ENCODE measurements around the gene RTN1. TPM values are rescaled to one million over a fixed set of nuclear protein-coding genes. Genes with fewer than 3 reads are reported as not detected.

Gene RTN1
- total and polyA plus RNA-seq, 3 experiments from 2014 or later, result 0.13 TPM; not detected in 2

GRCh38 chr14:59828276-59828675, 42.3 kb downstream of the RTN1 start:
- ChIA-PET CTCF (no interaction called here), POLR2A (no interaction called here)
- H3K4me1 ChIP-seq (ENCODE audit: insufficient read depth, low read length), result no peaks in the 10 kb centered on the region
- no peak overlapping the region for H3K4me3 ChIP-seq (ENCODE audit: low read length)
- H3K27me3 Mint-ChIP-seq, result peaks cover 11 to 49% of the 10 kb centered on the region in 2 donors
- H3K27me3 ChIP-seq (ENCODE audit: insufficient read depth, low read length, poor library complexity, severe bottlenecking), result no peaks in the 10 kb centered on the region
- no peaks in the 10 kb centered on the region for H3K9me3 Mint-ChIP-seq
- no peak overlapping the region for H3K27ac Mint-ChIP-seq
- no peak overlapping the region for H3K27ac ChIP-seq (ENCODE audit: low read depth, low read length)
- no peaks in the 10 kb centered on the region for H3K36me3 ChIP-seq (ENCODE audit: insufficient read depth, low read length)
- no peak overlapping the region for H3K4me3 Mint-ChIP-seq
- no peaks in the 10 kb centered on the region for H3K9me3 ChIP-seq (ENCODE audit: low read length)
- DNase-seq, result no peak
- H3K36me3 Mint-ChIP-seq, result no peaks in the 10 kb centered on the region
- H3K4me1 Mint-ChIP-seq, result no peaks in the 10 kb centered on the region

- Histone ChIP-seq H3K36me3 (ENCODE audit: insufficient read depth, low read length) (no peaks in the 10 kb centered on the region), H3K4me3 (ENCODE audit: low read length) (no peak overlapping the region), H3K4me1 (ENCODE audit: insufficient read depth, low read length) (no peaks in the 10 kb centered on the region), H3K27me3 (ENCODE audit: insufficient read depth, low read length, poor library complexity, severe bottlenecking) (no peaks in the 10 kb centered on the region), H3K27ac (ENCODE audit: low read depth, low read length) (no peak overlapping the region), H3K9me3 (ENCODE audit: low read length) (no peaks in the 10 kb centered on the region)
- H3K9me3 Mint-ChIP-seq, result no peaks in the 10 kb centered on the region
- H3K4me3 Mint-ChIP-seq, result no peak overlapping the region
- H3K4me1 Mint-ChIP-seq, result no peaks in the 10 kb centered on the region
- POLR2A ChIA-PET, result no interaction called here
- no peak for DNase-seq
- CTCF ChIA-PET, result no interaction called here
- no peak overlapping the region for H3K27ac Mint-ChIP-seq
- no peaks in the 10 kb centered on the region for H3K36me3 Mint-ChIP-seq
- H3K27me3 Mint-ChIP-seq, result peaks cover 8 to 44% of the 10 kb centered on the region in 2 donors
Observed at GRCh38 chr14:59827401-59827800, 43.2 kb downstream of the RTN1 start.

- H3K4me3 ChIP-seq (ENCODE audit: low read length), result no peak overlapping the region
- DNase-seq, result no peak
- no peaks in the 10 kb centered on the region for H3K36me3 ChIP-seq (ENCODE audit: insufficient read depth, low read length)
- H3K27ac ChIP-seq (ENCODE audit: low read depth, low read length), result no peak overlapping the region
- Mint-ChIP-seq H3K27me3 (peaks cover 8 to 39% of the 10 kb centered on the region in 2 donors), H3K4me3 (no peak overlapping the region), H3K27ac (no peak overlapping the region), H3K36me3 (no peaks in the 10 kb centered on the region), H3K9me3 (no peaks in the 10 kb centered on the region), H3K4me1 (no peaks in the 10 kb centered on the region)
- no peaks in the 10 kb centered on the region for H3K9me3 ChIP-seq (ENCODE audit: low read length)
- no peaks in the 10 kb centered on the region for H3K4me1 ChIP-seq (ENCODE audit: insufficient read depth, low read length)
- H3K27me3 ChIP-seq (ENCODE audit: insufficient read depth, low read length, poor library complexity, severe bottlenecking), result no peaks in the 10 kb centered on the region
- CTCF ChIA-PET, result no interaction called here
- POLR2A ChIA-PET, result no interaction called here
Observed at GRCh38 chr14:59826150-59826549, 44.4 kb downstream of the RTN1 start.

- Histone ChIP-seq H3K27ac (ENCODE audit: low read depth, low read length) (no peak overlapping the region), H3K36me3 (ENCODE audit: insufficient read depth, low read length) (no peaks in the 10 kb centered on the region), H3K27me3 (ENCODE audit: insufficient read depth, low read length, poor library complexity, severe bottlenecking) (no peaks in the 10 kb centered on the region), H3K9me3 (ENCODE audit: low read length) (no peaks in the 10 kb centered on the region), H3K4me1 (ENCODE audit: insufficient read depth, low read length) (no peaks in the 10 kb centered on the region), H3K4me3 (ENCODE audit: low read length) (no peak overlapping the region)
- ChIA-PET POLR2A (no interaction called here), CTCF (no interaction called here)
- no peak overlapping the region for H3K27ac Mint-ChIP-seq
- H3K36me3 Mint-ChIP-seq, result no peaks in the 10 kb centered on the region
- peaks cover 0 to under 1% (median 0%) of the 10 kb centered on the region in 5 donors for H3K9me3 Mint-ChIP-seq
- no peak for DNase-seq
- peaks cover 6 to 17% of the 10 kb centered on the region in 2 donors for H3K27me3 Mint-ChIP-seq
- H3K4me1 Mint-ChIP-seq, result no peaks in the 10 kb centered on the region
- no peak overlapping the region for H3K4me3 Mint-ChIP-seq
Observed at GRCh38 chr14:59823179-59823578, 47.4 kb downstream of the RTN1 start.

GRCh38 chr14:59819446-59820088, 51.0 kb downstream of the RTN1 start:
- peaks cover 0 to 5% (median 0%) of the 10 kb centered on the region in 5 donors for H3K9me3 Mint-ChIP-seq
- ChIA-PET POLR2A (interaction anchor here (0.6 kb wide), 1 partner anchor 12 kb away, joined by 4 read pairs; no protein-coding TSS in a partner anchor), CTCF (no interaction called here)
- no peak for DNase-seq
- H3K4me1 ChIP-seq (ENCODE audit: insufficient read depth, low read length), result no peaks in the 10 kb centered on the region
- H3K4me1 Mint-ChIP-seq, result no peaks in the 10 kb centered on the region
- H3K27me3 Mint-ChIP-seq, result peaks cover 0 to 4% of the 10 kb centered on the region in 2 donors
- no peak overlapping the region for H3K27ac ChIP-seq (ENCODE audit: low read depth, low read length)
- H3K27me3 ChIP-seq (ENCODE audit: insufficient read depth, low read length, poor library complexity, severe bottlenecking), result no peaks in the 10 kb centered on the region
- H3K27ac Mint-ChIP-seq, result no peak overlapping the region
- no peak overlapping the region for H3K4me3 ChIP-seq (ENCODE audit: low read length)
- H3K4me3 Mint-ChIP-seq, result no peak overlapping the region
- H3K36me3 Mint-ChIP-seq, result no peaks in the 10 kb centered on the region
- no peaks in the 10 kb centered on the region for H3K36me3 ChIP-seq (ENCODE audit: insufficient read depth, low read length)
- no peaks in the 10 kb centered on the region for H3K9me3 ChIP-seq (ENCODE audit: low read length)

- ChIA-PET CTCF (no interaction called here), POLR2A (no interaction called here)
- Histone ChIP-seq H3K27ac (ENCODE audit: low read depth, low read length) (no peak overlapping the region), H3K36me3 (ENCODE audit: insufficient read depth, low read length) (no peaks in the 10 kb centered on the region), H3K4me1 (ENCODE audit: insufficient read depth, low read length) (no peaks in the 10 kb centered on the region), H3K9me3 (ENCODE audit: low read length) (no peaks in the 10 kb centered on the region), H3K4me3 (ENCODE audit: low read length) (no peak overlapping the region), H3K27me3 (ENCODE audit: insufficient read depth, low read length, poor library complexity, severe bottlenecking) (no peaks in the 10 kb centered on the region)
- Mint-ChIP-seq H3K4me3 (no peak overlapping the region), H3K9me3 (peaks cover 0 to 5% (median 0%) of the 10 kb centered on the region in 5 donors), H3K27ac (no peak overlapping the region), H3K36me3 (no peaks in the 10 kb centered on the region), H3K27me3 (no peaks in the 10 kb centered on the region), H3K4me1 (no peaks in the 10 kb centered on the region)
- no peak for DNase-seq
Observed at GRCh38 chr14:59816941-59817340, 53.6 kb downstream of the RTN1 start.

GRCh38 chr14:59814988-59815387, 55.6 kb downstream of the RTN1 start:
- H3K4me3 ChIP-seq (ENCODE audit: low read length), result no peak overlapping the region
- Mint-ChIP-seq H3K9me3 (peaks cover 0 to 5% (median 0%) of the 10 kb centered on the region in 5 donors), H3K4me3 (no peak overlapping the region), H3K27me3 (peaks cover 0 to 3% of the 10 kb centered on the region in 2 donors), H3K36me3 (no peaks in the 10 kb centered on the region), H3K27ac (no peak overlapping the region), H3K4me1 (no peaks in the 10 kb centered on the region)
- no peaks in the 10 kb centered on the region for H3K27me3 ChIP-seq (ENCODE audit: insufficient read depth, low read length, poor library complexity, severe bottlenecking)
- no peaks in the 10 kb centered on the region for H3K4me1 ChIP-seq (ENCODE audit: insufficient read depth, low read length)
- no peaks in the 10 kb centered on the region for H3K9me3 ChIP-seq (ENCODE audit: low read length)
- H3K36me3 ChIP-seq (ENCODE audit: insufficient read depth, low read length), result no peaks in the 10 kb centered on the region
- H3K27ac ChIP-seq (ENCODE audit: low read depth, low read length), result no peak overlapping the region
- DNase-seq, result no peak
- POLR2A ChIA-PET, result no interaction called here
- CTCF ChIA-PET, result interaction anchor here (1.4 kb wide), 1 partner anchor 15 kb away, joined by 4 read pairs; no protein-coding TSS in a partner anchor

GRCh38 chr14:59811815-59812214, 58.8 kb downstream of the RTN1 start:
- Histone ChIP-seq H3K27me3 (ENCODE audit: insufficient read depth, low read length, poor library complexity, severe bottlenecking) (no peaks in the 10 kb centered on the region), H3K4me3 (ENCODE audit: low read length) (no peak overlapping the region), H3K36me3 (ENCODE audit: insufficient read depth, low read length) (no peaks in the 10 kb centered on the region), H3K27ac (ENCODE audit: low read depth, low read length) (no peak overlapping the region), H3K4me1 (ENCODE audit: insufficient read depth, low read length) (no peaks in the 10 kb centered on the region), H3K9me3 (ENCODE audit: low read length) (no peaks in the 10 kb centered on the region)
- H3K36me3 Mint-ChIP-seq, result no peaks in the 10 kb centered on the region
- ChIA-PET CTCF (interaction anchor here (1.0 kb wide), 1 partner anchor 8 kb away, joined by 3 read pairs; no protein-coding TSS in a partner anchor), POLR2A (no interaction called here)
- no peak for DNase-seq
- no peaks in the 10 kb centered on the region for H3K4me1 Mint-ChIP-seq
- no peak overlapping the region for H3K27ac Mint-ChIP-seq
- H3K27me3 Mint-ChIP-seq, result peaks cover 0 to 3% of the 10 kb centered on the region in 2 donors
- H3K9me3 Mint-ChIP-seq, result no peaks in the 10 kb centered on the region
- H3K4me3 Mint-ChIP-seq, result no peak overlapping the region

Data from CD8-positive, alpha-beta memory T cell (primary cell).